Gastrocnemius medialis (tissue), 4 donors: ENCODE results near the gene PCNX2.

Source experiments
- CTCF ChIP-seq, 5 experiments: fragments of 450-650 bp in 3 of 5; fragments of 200-600 bp in 2 of 5; sonication (generic) in 2 of 5; IDR thresholded peaks in 4 of 5; conservative IDR thresholded peaks in 1 of 5; 1 replicate in 4 of 5; 2 replicates in 1 of 5; pipeline ENCODE4 v1.5.1; 2016 to 2019; ENCODE audit warnings: antibody characterized with exemption in 5 of 5, mild to moderate bottlenecking in 3 of 5, moderate library complexity in 3 of 5
- POLR2A ChIP-seq, 2 donors: fragments of 450-650 bp; IDR thresholded peaks; one replicate each; pipeline ENCODE4 v1.6.1; 2017; ENCODE audit warnings: antibody characterized with exemption in 2 of 2, mild to moderate bottlenecking in 2 of 2, moderate library complexity in 2 of 2

GRCh38 chr1:233295237-233295974 lies at the start of gene PCNX2:
- TF ChIP-seq CTCF (IDR thresholded peaks at IDR 0.05 in 4 of 5, conservative IDR thresholded peaks at IDR 0.05 in 1 of 5): no peak
- no peak for TF ChIP-seq POLR2A (IDR thresholded peaks at IDR 0.05)
